Parathyroid adenoma (tissue), 2 donors: Measurements from ENCODE around the gene RFX2.
"Not testable (repeated sequence)": the region's sequence is repeated elsewhere in the genome, so short reads cannot be mapped to it uniquely, and the experiment has no call there.

Source experiments
- H2AFZ ChIP-seq: fragments of 300-600 bp; sonication (generic); one replicate; pipeline ENCODE4 v1.7.0; 2017; ENCODE audit warnings: antibody characterized with exemption, mild to moderate bottlenecking
- H3K27ac ChIP-seq: fragments of 300-600 bp; sonication (generic); one replicate; pipeline ENCODE4 v1.7.0; 2017
- H3K27me3 ChIP-seq: fragments of 300-600 bp; sonication (generic); one replicate; pipeline ENCODE4 v1.7.0; 2017; ENCODE audit warnings: low read length; ENCODE audit not compliant: control insufficient read depth, insufficient read depth
- H3K36me3 ChIP-seq: fragments of 300-600 bp; sonication (generic); one replicate; pipeline ENCODE4 v1.7.0; 2017; ENCODE audit warnings: low read length; ENCODE audit not compliant: control insufficient read depth, insufficient read depth
- H3K4me1 ChIP-seq: fragments of 300-600 bp; sonication (generic); one replicate; pipeline ENCODE4 v1.7.0; 2017; ENCODE audit warnings: control low read depth
- H3K4me2 ChIP-seq: fragments of 300-600 bp; sonication (generic); one replicate; pipeline ENCODE4 v1.7.0; 2017; ENCODE audit warnings: low read length
- H3K4me3 ChIP-seq: fragments of 300-600 bp; sonication (generic); one replicate; pipeline ENCODE4 v1.7.0; 2017; ENCODE audit warnings: low read depth, low read length
- H3K79me2 ChIP-seq: fragments of 300-600 bp; sonication (generic); one replicate; pipeline ENCODE4 v1.7.0; 2017; ENCODE audit warnings: control low read depth
- H3K9ac ChIP-seq: fragments of 300-600 bp; sonication (generic); one replicate; pipeline ENCODE4 v1.7.0; 2017; ENCODE audit warnings: mild to moderate bottlenecking
- H3K9me3 ChIP-seq: fragments of 300-600 bp; sonication (generic); one replicate; pipeline ENCODE4 v1.7.0; 2017; ENCODE audit warnings: low read length; ENCODE audit not compliant: control insufficient read depth
- CTCF ChIP-seq: fragments of 300-600 bp; sonication (generic); IDR thresholded peaks from one replicate; pipeline ENCODE4 v1.7.0; 2017; ENCODE audit warnings: antibody characterized with exemption, mild to moderate bottlenecking
- donor health status: primary hyperparathyroidism.

The RFX2 gene

GRCh38 chr19:5988517-5989387, 121.5 kb downstream of the RFX2 start:
- no peak overlapping the region for H3K4me2 ChIP-seq
- peaks cover 7% of the 10 kb centered on the region for H3K4me1 ChIP-seq
- no peak overlapping the region for H3K27ac ChIP-seq
- no peak overlapping the region for H3K4me3 ChIP-seq
- no peaks in the 10 kb centered on the region for H3K27me3 ChIP-seq
- H3K36me3 ChIP-seq: no peaks in the 10 kb centered on the region
- H2AFZ ChIP-seq: no peak overlapping the region
- H3K9ac ChIP-seq: no peak overlapping the region
- no peaks in the 10 kb centered on the region for H3K79me2 ChIP-seq
- TF ChIP-seq CTCF: no peak
- no peaks in the 10 kb centered on the region for H3K9me3 ChIP-seq

GRCh38 chr19:5987077-5987818, 123.1 kb downstream of the RFX2 start:
- H3K4me2 ChIP-seq: peak overlapping the region; percentile 71
- no peaks in the 10 kb centered on the region for H3K27me3 ChIP-seq

GRCh38 chr19:5985837-5986236, 124.5 kb downstream of the RFX2 start:
- H3K4me3 ChIP-seq, H3K27me3 ChIP-seq, H3K9me3 ChIP-seq, H3K36me3 ChIP-seq, H3K4me2 ChIP-seq, H3K79me2 ChIP-seq, H2AFZ ChIP-seq, H3K9ac ChIP-seq, H3K4me1 ChIP-seq, H3K27ac ChIP-seq: not testable (repeated sequence)

More at GRCh38 chr19:5987077-5987818, 123.1 kb downstream of the RFX2 start:
- no peaks in the 10 kb centered on the region for H3K9me3 ChIP-seq
- no peaks in the 10 kb centered on the region for H3K79me2 ChIP-seq
- H3K4me3 ChIP-seq: no peak overlapping the region
- no peak overlapping the region for H3K27ac ChIP-seq
- TF ChIP-seq CTCF: peak; percentile 93
- peak overlapping the region; percentile 88 for H2AFZ ChIP-seq
- H3K9ac ChIP-seq: no peak overlapping the region
- H3K4me1 ChIP-seq: peaks cover 7% of the 10 kb centered on the region
- no peaks in the 10 kb centered on the region for H3K36me3 ChIP-seq

GRCh38 chr19:5985098-5985783, 125.1 kb downstream of the RFX2 start:
- H3K4me3 ChIP-seq: no peak overlapping the region
- no peak overlapping the region for H2AFZ ChIP-seq
- H3K27ac ChIP-seq: no peak overlapping the region
- no peaks in the 10 kb centered on the region for H3K9me3 ChIP-seq
- peaks cover 7% of the 10 kb centered on the region for H3K4me1 ChIP-seq
- no peaks in the 10 kb centered on the region for H3K79me2 ChIP-seq
- no peak overlapping the region for H3K4me2 ChIP-seq
- H3K9ac ChIP-seq: no peak overlapping the region
- H3K36me3 ChIP-seq: no peaks in the 10 kb centered on the region
- no peaks in the 10 kb centered on the region for H3K27me3 ChIP-seq
- TF ChIP-seq CTCF: no peak

- Histone ChIP-seq H3K9me3 (no peaks in the 10 kb centered on the region), H3K4me3 (no peak overlapping the region), H2AFZ (no peak overlapping the region), H3K9ac (no peak overlapping the region), H3K4me1 (peaks cover 7% of the 10 kb centered on the region), H3K36me3 (no peaks in the 10 kb centered on the region), H3K27ac (no peak overlapping the region), H3K79me2 (no peaks in the 10 kb centered on the region), H3K27me3 (no peaks in the 10 kb centered on the region), H3K4me2 (no peak overlapping the region)
- TF ChIP-seq CTCF: no peak
Measured at GRCh38 chr19:5984600-5984999, 125.7 kb downstream of the RFX2 start.
